ENCODE measurements around the gene KATNIP.
"Not testable (repeated sequence)": the region's sequence is repeated elsewhere in the genome, so short reads cannot be mapped to it uniquely, and the experiment has no call there.

The KATNIP gene

GRCh38 chr16:27538528-27538927 lies 11.4 kb upstream of the KATNIP start:
- no peak for DNase-seq (ENCODE audit: low read depth in 2 of 2)

- no peak for DNase-seq (ENCODE audit: low read depth in 2 of 2)
These were observed 10.8 kb upstream of the KATNIP start for GRCh38 chr16:27539120-27539519.

- no peak for DNase-seq (ENCODE audit: low read depth in 2 of 2)
These were observed 10.3 kb upstream of the KATNIP start for GRCh38 chr16:27539636-27540035.

GRCh38 chr16:27543801-27544200 lies 6.1 kb upstream of the KATNIP start:
- no peak for DNase-seq (ENCODE audit: low read depth in 2 of 2)

GRCh38 chr16:27544671-27545070 lies 5.3 kb upstream of the KATNIP start:
- DNase-seq (ENCODE audit: low read depth in 2 of 2): no peak

GRCh38 chr16:27547134-27547533 lies 2.8 kb upstream of the KATNIP start:
- no peak for DNase-seq (ENCODE audit: low read depth in 2 of 2)

GRCh38 chr16:27547851-27548250 lies 2.1 kb upstream of the KATNIP start:
- DNase-seq (ENCODE audit: low read depth in 2 of 2): no peak

GRCh38 chr16:27549464-27549745 lies 539 bp upstream of the KATNIP start:
- DNase-seq (ENCODE audit: low read depth in 2 of 2): no peak

GRCh38 chr16:27550582-27550920 lies 607 bp downstream of the KATNIP start:
- DNase-seq (ENCODE audit: low read depth in 2 of 2): no peak

- DNase-seq (ENCODE audit: low read depth in 2 of 2): no peak
These were observed 1.1 kb downstream of the KATNIP start for GRCh38 chr16:27551036-27551435.

GRCh38 chr16:27556471-27556870 lies 6.5 kb downstream of the KATNIP start:
- no peak for DNase-seq (ENCODE audit: low read depth in 2 of 2)

- no peak for DNase-seq (ENCODE audit: low read depth in 2 of 2)
These were observed 8.5 kb downstream of the KATNIP start for GRCh38 chr16:27558434-27558833.

GRCh38 chr16:27558932-27559331 lies 9.0 kb downstream of the KATNIP start:
- DNase-seq (ENCODE audit: low read depth in 2 of 2): no peak

- DNase-seq (ENCODE audit: low read depth in 2 of 2): no peak
These were observed 11.3 kb downstream of the KATNIP start for GRCh38 chr16:27561216-27561615.

- no peak for DNase-seq (ENCODE audit: low read depth in 2 of 2)
These were observed 14.3 kb downstream of the KATNIP start for GRCh38 chr16:27564224-27564623.

GRCh38 chr16:27566417-27566816 lies 16.5 kb downstream of the KATNIP start:
- no peak for DNase-seq (ENCODE audit: low read depth in 2 of 2)

GRCh38 chr16:27568077-27568476 lies 18.1 kb downstream of the KATNIP start:
- no peak for DNase-seq (ENCODE audit: low read depth in 2 of 2)

- not testable (repeated sequence) for DNase-seq (ENCODE audit: low read depth in 2 of 2)
These were observed 21.0 kb downstream of the KATNIP start for GRCh38 chr16:27570986-27571385.

GRCh38 chr16:27571433-27572326 lies 21.7 kb downstream of the KATNIP start:
- no peak for DNase-seq (ENCODE audit: low read depth in 2 of 2)

- no peak for DNase-seq (ENCODE audit: low read depth in 2 of 2)
These were observed 22.8 kb downstream of the KATNIP start for GRCh38 chr16:27572711-27573110.

- no peak for DNase-seq (ENCODE audit: low read depth in 2 of 2)
These were observed 26.8 kb downstream of the KATNIP start for GRCh38 chr16:27576729-27577128.

GRCh38 chr16:27579087-27579980 lies 29.4 kb downstream of the KATNIP start:
- DNase-seq (ENCODE audit: low read depth in 2 of 2): no peak

- DNase-seq (ENCODE audit: low read depth in 2 of 2): no peak
These were observed 32.9 kb downstream of the KATNIP start for GRCh38 chr16:27582883-27583282.
